Upper lobe of right lung (tissue), 1 donor: ENCODE results near the gene GOLGA6A. TPM values are rescaled to one million over a fixed set of nuclear protein-coding genes. Genes with fewer than 3 reads are reported as not detected.
A peak's percentile ranks its signal among the peaks of the same experiment; 100 is the strongest.

ENCODE experiments used
- ATAC-seq: fragments of 200-7000 bp; cut with Tn5 transposase; one replicate; pipeline ENCODE4 v1.9.1; 2020; ENCODE audit warnings: mild to moderate bottlenecking, moderate library complexity
- DNase-seq: peaks from one replicate; pipeline ENCODE4 v3.0.0-alpha.2; 2020
- H3K27ac ChIP-seq: fragments of 200-600 bp; one replicate; pipeline ENCODE4 v1.8.0; 2022
- H3K27me3 ChIP-seq: fragments of 200-600 bp; one replicate; pipeline ENCODE4 v1.8.0; 2022; ENCODE audit warnings: mild to moderate bottlenecking
- H3K36me3 ChIP-seq: fragments of 200-600 bp; one replicate; pipeline ENCODE4 v1.8.0; 2022
- H3K4me1 ChIP-seq: fragments of 200-600 bp; one replicate; pipeline ENCODE4 v1.8.0; 2022
- H3K4me3 ChIP-seq: fragments of 200-600 bp; one replicate; pipeline ENCODE4 v1.8.0; 2022; ENCODE audit warnings: mild to moderate bottlenecking
- H3K9me3 ChIP-seq: fragments of 200-600 bp; one replicate; pipeline ENCODE4 v1.8.0; 2022
- CTCF ChIP-seq: fragments of 200-600 bp; IDR thresholded peaks from one replicate; pipeline ENCODE4 v1.8.0; 2022; ENCODE audit warnings: antibody characterized with exemption
- intact Hi-C: fragments of 100-400 bp; cut with DNase I; formaldehyde crosslinking; loops from one replicate; pipeline ENCODE4 v1.11.0; 2022
- total RNA-seq: library from RNA; stranded (reverse); fragmentation: NEBNext Ultra II Directional; extraction: Animal tissue kit (Norgen Biotek cat#: 25700); gene quantifications from one replicate; pipeline ENCODE4 v1.2.1, GENCODE V29; 2021
- donor health status: DM: no; HTN: yes; CAD: no; lungs with severe emphysema.

The GOLGA6A gene
- total RNA-seq, 1 donor from 2014 or later = not detected

- Histone ChIP-seq H3K27ac (no peak overlapping the region), H3K9me3 (no peaks in the 10 kb centered on the region), H3K36me3 (no peaks in the 10 kb centered on the region), H3K27me3 (peaks cover 88% of the 10 kb centered on the region), H3K4me1 (peaks cover 15% of the 10 kb centered on the region), H3K4me3 (peak overlapping the region; percentile 32)
- no peak for TF ChIP-seq CTCF
- intact Hi-C loops = loop anchor here (5.0 kb wide), 1 partner anchor 173 kb away; no protein-coding TSS in a partner anchor
- DNase-seq (no peak), ATAC-seq (no peak)
Measured at GRCh38 chr15:74128785-74129585, 46.6 kb upstream of the GOLGA6A start.

- peak; percentile 3 for ATAC-seq
- intact Hi-C loops = loop anchor here (5.0 kb wide), 1 partner anchor 174 kb away; no protein-coding TSS in a partner anchor
- Histone ChIP-seq H3K4me1 (peaks cover 15% of the 10 kb centered on the region), H3K36me3 (no peaks in the 10 kb centered on the region), H3K27me3 (peaks cover 80% of the 10 kb centered on the region), H3K9me3 (no peaks in the 10 kb centered on the region), H3K4me3 (peak overlapping the region; percentile 32), H3K27ac (no peak overlapping the region)
- no peak for DNase-seq
- no peak for TF ChIP-seq CTCF
Measured at GRCh38 chr15:74127954-74128784, 45.8 kb upstream of the GOLGA6A start.

GRCh38 chr15:74127255-74127953 lies 45.1 kb upstream of the GOLGA6A start:
- peaks cover 76% of the 10 kb centered on the region for H3K27me3 ChIP-seq
- intact Hi-C loops = loop anchor here (5.0 kb wide), 1 partner anchor 175 kb away; no protein-coding TSS in a partner anchor
- H3K27ac ChIP-seq = no peak overlapping the region
- H3K36me3 ChIP-seq = no peaks in the 10 kb centered on the region
- ATAC-seq = peak; percentile 93
- peak overlapping the region; percentile 32 for H3K4me3 ChIP-seq
- peaks cover 15% of the 10 kb centered on the region for H3K4me1 ChIP-seq
- TF ChIP-seq CTCF = peak; percentile 97
- no peaks in the 10 kb centered on the region for H3K9me3 ChIP-seq
- DNase-seq = peak; percentile 93

GRCh38 chr15:74124759-74125158 lies 42.4 kb upstream of the GOLGA6A start:
- H3K4me1 ChIP-seq = peaks cover 14% of the 10 kb centered on the region
- no peaks in the 10 kb centered on the region for H3K9me3 ChIP-seq
- H3K27me3 ChIP-seq = peaks cover 69% of the 10 kb centered on the region
- no peaks in the 10 kb centered on the region for H3K36me3 ChIP-seq
- DNase-seq (no peak), ATAC-seq (no peak)
- no peak overlapping the region for H3K4me3 ChIP-seq
- no peak for TF ChIP-seq CTCF
- intact Hi-C loops = loop anchor here (5.0 kb wide), 2 partner anchors 178 to 188 kb away; no protein-coding TSS in a partner anchor
- no peak overlapping the region for H3K27ac ChIP-seq

GRCh38 chr15:74124196-74124595 lies 41.8 kb upstream of the GOLGA6A start:
- DNase-seq (no peak), ATAC-seq (no peak)
- no peak overlapping the region for H3K27ac ChIP-seq
- no peak for TF ChIP-seq CTCF
- intact Hi-C loops = loop anchor here (5.0 kb wide), 1 partner anchor 188 kb away; no protein-coding TSS in a partner anchor
- H3K36me3 ChIP-seq = no peaks in the 10 kb centered on the region
- H3K27me3 ChIP-seq = peaks cover 65% of the 10 kb centered on the region
- H3K4me1 ChIP-seq = peaks cover 11% of the 10 kb centered on the region
- H3K9me3 ChIP-seq = no peaks in the 10 kb centered on the region
- H3K4me3 ChIP-seq = no peak overlapping the region
